NCI-H2227 (cell line): ENCODE measurements around the gene POLD4.
"Not testable (repeated sequence)": the region's sequence is repeated elsewhere in the genome, so short reads cannot be mapped to it uniquely, and the experiment has no call there.

ENCODE experiments used
- DNase-seq: peaks from one replicate; lab custom pipeline; 2025; ENCODE audit not compliant: unreplicated experiment; lab: John Stamatoyannopoulos, UW

Gene POLD4

DNA sequence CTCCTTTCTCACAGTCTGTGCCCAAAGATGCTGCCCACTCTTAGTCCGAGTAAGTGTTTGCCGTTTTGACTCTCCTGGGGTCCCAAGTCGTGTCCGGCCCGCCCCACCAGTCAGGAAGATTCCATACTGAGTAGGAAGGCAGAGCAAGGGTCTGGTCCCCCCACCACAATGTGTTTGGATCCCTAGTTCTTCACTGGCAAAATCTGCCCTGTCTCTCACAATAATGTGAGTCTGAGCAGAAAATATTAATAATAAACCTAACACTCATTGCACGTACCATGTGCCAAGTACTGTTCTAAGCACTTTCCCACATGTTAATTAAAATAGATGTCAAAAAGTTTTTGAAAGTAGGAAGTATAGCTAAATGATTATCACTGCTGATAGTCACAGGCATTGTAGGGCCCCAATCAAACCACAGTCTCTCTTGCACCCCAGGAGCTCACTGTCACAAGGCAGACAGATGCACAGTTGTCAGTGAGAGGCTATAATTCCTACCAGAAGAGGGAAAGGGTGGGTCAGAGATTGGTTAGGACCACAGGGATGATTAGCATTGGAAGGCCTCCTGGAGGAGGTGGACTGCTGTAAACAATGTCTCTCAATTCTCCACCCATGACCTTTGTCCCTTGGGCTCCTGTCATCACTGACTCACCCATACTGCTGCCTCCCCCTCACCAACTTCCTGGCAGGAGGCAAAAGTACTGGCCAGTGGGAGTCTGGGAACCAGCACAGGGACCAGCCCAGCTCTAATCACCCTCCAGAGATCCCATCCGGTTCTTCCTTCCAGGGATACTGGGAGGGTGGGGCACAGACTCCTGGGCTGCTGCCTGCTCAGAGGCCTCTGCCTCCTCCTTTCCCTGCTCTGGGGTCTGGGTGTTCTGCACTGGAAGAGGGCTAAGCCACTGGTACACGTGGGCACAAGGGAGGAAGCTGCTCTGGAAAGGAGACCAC is 1.0 kb upstream of the POLD4 start:
- no peak for DNase-seq

- DNase-seq = peak; percentile 58
These were observed 615 bp downstream of the POLD4 start for GRCh38 chr11:67352546-67353316.

DNA sequence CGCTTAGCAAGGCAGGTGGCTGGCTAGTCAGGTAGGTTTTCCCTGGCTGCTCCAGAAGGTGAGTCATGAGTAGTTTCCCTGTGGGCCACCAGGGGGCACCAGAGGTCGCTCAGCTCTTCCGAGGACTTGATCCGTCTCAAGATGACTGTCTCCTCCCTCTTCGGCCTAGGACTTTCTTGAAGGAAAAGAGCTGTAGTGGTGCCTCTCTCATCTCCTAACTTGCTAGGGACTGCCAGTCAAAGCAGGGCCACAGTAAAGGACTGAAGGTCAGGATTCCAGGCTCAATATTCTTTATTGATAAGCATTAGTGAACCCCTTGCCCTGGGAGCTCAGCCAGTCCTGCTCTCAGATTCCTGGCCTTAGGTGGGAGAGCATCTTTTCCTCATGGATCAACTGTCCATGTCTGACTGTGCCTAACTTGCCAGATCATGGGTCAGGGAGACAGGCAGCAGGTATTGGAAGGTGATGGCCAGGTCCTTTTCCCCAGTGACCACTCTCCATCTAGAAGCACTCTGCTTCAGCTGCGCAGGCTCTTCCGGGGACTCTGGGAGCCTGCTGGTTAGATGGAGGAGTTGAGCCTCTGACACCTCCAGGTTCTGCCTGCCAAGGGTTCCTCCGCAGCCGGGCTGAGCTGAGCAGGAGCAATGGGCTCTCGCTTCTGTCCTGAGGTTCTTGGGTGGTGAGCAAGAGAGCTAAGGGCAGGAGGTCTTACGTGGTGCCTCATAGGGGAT is 1.9 kb downstream of the POLD4 start:
- peak; percentile 78 for DNase-seq

DNA sequence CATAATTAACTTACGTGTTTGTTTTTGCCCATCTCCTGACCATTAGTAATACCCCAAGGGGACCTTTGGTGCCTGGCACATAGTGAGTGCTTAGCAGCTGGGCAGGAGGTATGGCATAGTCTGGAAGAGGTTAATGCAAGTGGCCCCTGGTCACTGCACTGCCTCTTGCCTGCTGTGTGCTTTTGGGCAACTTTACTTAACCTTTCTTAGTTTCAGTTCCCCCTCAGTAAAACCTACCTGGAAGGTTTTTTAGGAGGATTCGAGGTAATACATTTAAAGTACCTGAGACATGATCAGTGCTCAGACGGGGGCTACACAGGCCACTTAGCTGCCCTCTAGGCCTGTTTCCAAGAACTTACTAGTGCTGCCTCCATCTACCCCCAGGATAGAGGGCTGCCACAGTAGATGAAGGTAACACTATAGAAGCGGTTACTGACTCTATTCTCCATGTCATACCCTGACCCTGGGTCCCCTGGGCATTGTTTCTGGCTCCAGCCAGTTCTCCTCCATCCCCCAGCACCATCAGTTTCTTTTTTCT is 3.3 kb downstream of the POLD4 start:
- DNase-seq = no peak

- DNase-seq = no peak
These were observed 3.9 kb downstream of the POLD4 start for GRCh38 chr11:67349457-67349856.

GRCh38 chr11:67349036-67349435 is 4.3 kb downstream of the POLD4 start:
- DNase-seq = no peak

DNA sequence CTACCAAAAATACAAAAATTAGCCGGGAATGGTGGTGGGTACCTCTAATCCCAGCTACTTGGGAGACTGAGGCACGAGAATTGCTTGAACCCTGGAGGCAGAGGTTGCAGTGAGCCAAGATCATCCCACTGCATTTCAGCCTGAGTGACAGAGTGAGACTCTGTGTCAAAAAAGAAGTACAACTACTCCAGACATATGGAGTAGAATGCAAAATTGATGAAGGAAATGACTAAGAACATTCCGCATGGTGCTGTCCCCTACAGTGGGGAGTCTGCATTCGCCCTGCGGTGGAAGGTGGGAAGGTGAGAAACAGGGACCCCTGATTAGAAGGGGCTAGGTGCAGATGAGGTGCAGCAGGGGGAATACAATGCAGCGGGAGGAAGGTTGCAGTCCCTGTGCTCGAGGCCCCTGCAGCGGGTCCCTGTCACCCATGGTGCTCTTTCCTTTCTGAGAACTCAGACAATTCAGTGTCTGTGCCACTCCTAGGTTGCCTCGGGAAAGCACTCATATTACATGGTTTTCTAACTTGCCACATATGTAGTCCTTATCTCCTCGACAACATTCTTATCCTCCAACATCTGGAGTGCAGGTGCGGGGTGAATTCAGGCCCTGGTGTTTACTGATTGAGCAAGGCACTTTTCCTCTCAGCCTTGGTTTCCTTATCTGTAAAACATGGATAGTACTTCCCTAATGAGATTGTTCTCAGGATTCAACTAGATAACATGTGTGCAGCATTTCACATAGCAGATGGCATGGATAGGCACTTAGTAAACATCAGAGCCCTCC is 5.2 kb downstream of the POLD4 start:
- no peak for DNase-seq

DNA sequence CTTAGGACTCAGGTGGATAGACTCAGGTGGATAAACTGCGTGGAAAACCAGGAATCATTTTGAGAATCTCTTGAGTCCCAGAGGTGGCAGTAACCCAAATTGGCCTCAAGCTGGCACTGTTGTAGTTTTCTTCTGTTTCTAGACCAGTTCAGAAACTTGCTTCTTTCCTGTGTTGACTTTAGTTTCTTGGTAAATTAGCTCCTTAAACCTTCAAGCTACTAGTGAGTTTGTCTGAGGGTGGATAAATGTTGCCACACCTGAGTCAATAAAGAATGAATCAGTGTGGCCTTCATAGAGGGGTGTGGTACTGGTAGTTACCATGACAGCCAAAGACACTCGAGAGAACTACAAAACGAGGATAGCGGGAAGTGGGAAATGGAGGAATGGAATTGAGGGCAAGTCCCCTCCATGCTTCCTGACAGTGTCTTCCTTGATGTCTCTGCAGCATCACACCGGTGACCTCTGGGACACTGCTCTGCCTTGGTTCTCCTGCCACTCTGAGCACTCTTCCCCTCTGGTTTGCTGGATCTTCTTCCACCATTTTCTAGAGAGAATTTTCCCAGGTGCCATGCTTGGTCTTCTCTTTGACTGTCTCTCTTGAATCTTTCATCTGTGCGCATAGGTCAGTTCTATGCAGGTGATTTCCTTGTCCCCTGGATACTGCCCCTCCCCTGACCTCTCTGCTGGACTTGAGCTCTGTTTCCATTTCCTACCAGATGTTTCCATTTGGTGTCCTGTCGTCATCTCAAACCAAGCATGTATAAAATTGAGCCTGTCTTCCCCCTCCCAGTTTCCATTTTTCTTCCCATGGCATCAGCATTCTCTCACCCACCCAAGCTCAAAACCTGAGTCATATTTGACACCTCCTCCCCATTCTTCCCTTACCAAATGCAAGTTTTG is 7.2 kb downstream of the POLD4 start:
- DNase-seq = peak; percentile 35

DNA sequence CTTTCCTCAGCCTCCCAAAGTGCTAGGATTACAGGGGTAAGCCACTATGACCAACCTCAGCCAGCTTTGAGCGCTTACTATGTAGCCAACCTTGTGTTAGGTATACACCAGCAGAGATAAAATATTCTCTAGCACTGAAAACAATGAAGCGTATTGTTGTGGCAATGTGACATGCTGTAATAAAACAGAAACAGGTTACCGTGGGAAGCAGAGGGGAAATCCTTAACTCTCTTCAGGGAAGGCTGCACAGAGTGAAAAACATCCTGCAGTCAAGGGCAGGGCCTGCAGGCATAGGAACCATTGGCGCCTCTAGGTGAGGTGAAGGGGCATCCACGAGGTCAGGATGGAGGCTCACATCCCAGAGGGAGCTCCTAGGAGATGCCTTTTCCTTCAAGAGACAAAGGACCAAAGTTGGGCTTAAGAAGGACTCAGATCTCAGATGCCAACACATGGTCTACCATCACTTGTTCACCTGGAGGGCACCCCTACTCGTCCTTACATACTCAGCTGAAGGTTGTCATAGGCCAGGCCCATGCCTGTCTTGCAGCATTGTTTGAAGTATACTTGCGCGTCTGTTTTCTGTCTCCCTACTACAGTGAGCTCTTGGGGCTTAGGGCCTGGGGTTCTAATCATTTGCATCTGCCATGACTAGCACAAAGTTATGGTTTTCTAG is 8.0 kb downstream of the POLD4 start:
- no peak for DNase-seq

- DNase-seq = no peak
These were observed 9.1 kb downstream of the POLD4 start for GRCh38 chr11:67344264-67344663.

DNA sequence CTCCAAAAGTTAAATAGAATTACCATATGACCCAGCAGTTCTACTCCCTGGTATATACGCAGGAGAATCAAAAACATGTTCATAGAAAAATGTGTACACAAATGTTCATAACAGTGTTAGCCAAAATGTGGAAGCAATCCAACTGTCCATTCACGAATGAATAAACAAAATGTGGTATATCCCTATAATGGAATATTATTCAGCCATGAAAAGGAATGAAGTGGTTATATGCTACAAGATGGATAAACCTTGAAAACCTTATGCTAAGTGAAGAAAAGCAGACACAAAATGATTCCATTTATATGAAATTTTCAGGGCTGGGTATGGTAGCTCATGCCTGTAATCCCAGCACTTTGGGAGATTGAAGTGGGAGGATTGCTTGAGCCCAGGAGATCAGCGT is 16.1 kb downstream of the POLD4 start:
- no peak for DNase-seq

DNA sequence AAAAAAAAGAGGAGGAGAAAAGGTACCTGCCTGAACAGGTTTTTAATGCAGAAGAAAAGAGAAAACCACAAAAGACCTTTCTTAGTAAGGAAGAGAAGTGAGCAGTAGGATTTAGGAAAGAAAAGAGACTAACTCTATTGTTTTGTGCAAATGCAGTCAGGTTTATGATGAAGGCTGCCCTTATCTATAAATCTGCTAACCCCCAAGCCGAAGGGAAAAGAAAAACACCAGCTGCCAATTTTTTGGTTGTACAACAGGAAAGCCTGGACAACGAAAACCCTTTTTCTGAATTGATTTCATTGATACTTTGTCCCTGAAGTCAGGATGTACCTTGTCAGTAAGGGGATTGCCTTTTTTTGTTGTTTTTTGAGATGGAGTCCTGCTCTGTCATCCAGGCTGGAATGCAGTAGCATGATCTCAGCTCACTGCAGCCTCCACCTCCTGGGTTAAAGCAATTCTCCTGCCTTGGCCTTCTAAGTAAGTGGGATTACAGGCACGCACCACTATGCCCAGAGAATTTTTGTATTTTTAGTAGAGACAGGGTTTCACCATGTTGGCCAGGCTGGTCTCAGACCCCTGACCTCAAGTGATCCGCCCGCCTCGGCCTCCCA is 21.2 kb downstream of the POLD4 start:
- DNase-seq = no peak

DNA sequence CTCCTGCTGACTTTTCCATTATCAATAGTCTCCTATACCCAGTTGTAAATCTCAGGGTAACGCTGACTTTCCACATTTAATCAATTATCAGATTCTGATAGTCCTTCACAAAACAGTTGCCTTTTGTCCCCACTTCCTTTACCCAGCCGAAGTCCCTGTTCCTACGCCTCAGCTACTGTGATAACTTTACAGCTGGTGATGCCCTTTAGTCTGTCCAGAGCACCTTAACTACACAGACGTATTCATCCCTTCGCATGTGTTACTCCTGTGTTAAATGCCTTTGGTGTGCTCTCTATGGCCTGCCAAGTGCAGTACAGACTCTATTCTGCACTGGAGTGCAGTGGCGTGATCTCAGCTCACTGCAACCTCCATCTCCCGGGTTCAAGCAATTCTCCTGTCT is 29.8 kb downstream of the POLD4 start:
- DNase-seq = no peak

DNA sequence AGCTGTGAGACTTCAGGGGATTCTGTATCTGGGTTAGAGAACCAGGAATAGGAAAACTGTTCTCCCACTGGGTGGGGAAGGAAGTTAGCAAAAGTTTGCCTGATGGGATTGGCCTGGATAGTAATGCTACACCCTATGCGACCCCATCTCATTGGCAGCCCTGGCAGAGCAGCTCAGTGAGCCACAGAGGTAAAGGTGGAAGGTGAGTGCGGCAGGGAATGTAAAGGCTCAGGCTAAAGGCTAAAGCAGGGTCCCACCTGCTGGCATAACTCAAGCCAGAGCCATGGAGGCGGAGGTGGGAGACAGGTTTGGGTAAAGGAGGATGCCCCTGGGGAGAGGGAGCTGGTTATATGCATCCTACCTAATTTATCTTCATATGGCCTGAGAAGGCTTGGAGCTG is 31.3 kb downstream of the POLD4 start:
- DNase-seq = no peak

GRCh38 chr11:67321313-67321871 is 32.0 kb downstream of the POLD4 start:
- no peak for DNase-seq

DNA sequence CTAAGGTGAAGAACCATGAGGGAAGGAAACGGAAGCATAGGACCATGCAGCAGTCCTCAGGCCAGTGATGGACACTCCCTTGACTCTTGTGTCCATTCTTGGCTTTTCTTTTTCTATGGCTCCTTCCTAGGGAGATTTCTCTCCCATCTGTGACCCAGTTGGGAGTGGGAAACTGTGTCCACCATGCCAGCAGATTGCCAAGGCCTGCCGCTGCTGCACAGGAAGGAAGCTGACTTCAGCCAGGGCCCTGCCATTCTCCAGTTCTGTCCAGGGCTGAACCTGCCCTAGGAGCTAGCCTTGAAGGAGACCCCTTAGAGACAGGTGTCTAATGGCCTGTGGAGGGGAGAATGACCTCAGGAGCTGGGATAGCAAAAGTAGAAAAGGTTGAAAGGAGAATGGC is 32.7 kb downstream of the POLD4 start:
- DNase-seq = no peak

- DNase-seq = no peak
These were observed 33.3 kb downstream of the POLD4 start for GRCh38 chr11:67320011-67320410.

DNA sequence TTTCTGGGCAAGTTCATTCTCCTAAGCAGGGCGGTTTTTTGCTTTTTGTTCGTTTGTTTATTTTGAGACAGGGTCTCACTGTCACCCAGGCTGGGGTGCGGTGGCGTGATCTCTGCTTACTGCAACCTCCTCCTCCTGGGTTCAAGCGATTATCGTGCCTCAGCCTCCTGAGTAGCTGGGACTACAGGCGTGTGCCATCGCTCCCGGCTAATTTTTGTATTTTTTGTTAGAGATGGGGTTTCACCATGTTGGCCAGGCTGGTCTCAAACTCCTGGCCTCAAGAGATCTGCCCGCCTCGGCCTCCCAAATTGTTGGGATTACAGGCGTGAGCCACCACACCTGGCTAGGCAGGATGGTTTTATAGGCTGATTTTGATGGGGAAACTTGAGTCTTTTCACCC is 34.5 kb downstream of the POLD4 start:
- DNase-seq = not testable (repeated sequence)
